Measurements from ENCODE around the gene TLE6.

Gene TLE6

DNA sequence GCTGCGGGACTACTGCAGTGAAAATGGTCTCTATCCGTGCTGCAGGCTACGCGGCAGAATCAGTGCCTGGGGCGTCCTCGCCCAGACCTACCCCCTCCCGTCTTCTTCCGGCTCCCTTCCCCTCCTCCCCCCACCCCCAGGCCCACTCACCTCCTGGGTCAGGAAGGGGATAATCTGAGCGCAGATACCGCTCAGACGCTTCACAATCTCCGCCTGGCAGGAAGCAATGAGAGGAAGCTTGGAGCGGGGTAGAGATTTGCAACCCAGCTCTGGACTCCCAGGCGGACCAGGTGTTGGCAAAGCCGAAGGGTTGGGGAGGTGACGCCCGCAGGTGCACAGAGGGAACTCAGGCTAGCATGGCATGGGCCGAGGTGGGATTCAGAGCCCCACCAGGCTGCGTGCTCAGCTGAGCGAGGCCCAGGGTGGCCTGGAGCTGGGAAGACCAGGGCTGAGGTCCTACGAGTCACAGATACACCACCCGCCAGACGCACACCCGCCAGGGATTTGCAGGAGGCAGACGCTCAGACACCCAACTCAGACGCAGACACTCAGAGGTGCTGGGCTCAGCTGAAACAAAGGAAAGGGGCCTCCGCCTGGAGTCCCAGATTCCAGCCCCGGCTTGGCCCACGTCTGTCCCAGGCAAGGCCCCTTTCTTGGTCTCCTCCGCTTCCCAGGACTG lies 47.6 kb downstream of the TLE6 start:
- no peak for DNase-seq (ENCODE audit: low read depth)
- no peak for TF ChIP-seq CTCF (IDR thresholded peaks at IDR 0.05; ENCODE audit: low read depth, low read length, missing control alignments)
- H3K4me3 ChIP-seq (ENCODE audit: low read depth, low read length) = no peak overlapping the region
- in situ Hi-C loops (cut with HindIII; ENCODE audit: low sequenced_read_pairs) = no loop called here

- no peak overlapping the region for H3K4me3 ChIP-seq (ENCODE audit: low read depth, low read length)
- no peak for DNase-seq (ENCODE audit: low read depth)
- in situ Hi-C loops (cut with HindIII; ENCODE audit: low sequenced_read_pairs) = no loop called here
- no peak for TF ChIP-seq CTCF (IDR thresholded peaks at IDR 0.05; ENCODE audit: low read depth, low read length, missing control alignments)
Observed at GRCh38 chr19:3025549-3025886, 48.2 kb downstream of the TLE6 start.

- no peak for TF ChIP-seq CTCF (IDR thresholded peaks at IDR 0.05; ENCODE audit: low read depth, low read length, missing control alignments)
- DNase-seq (ENCODE audit: low read depth) = no peak
- H3K4me3 ChIP-seq (ENCODE audit: low read depth, low read length) = no peak overlapping the region
- in situ Hi-C loops (cut with HindIII; ENCODE audit: low sequenced_read_pairs) = no loop called here
Observed at GRCh38 chr19:3026768-3027167, 49.4 kb downstream of the TLE6 start.

- DNase-seq (ENCODE audit: low read depth) = no peak
- in situ Hi-C loops (cut with HindIII; ENCODE audit: low sequenced_read_pairs) = no loop called here
- no peak overlapping the region for H3K4me3 ChIP-seq (ENCODE audit: low read depth, low read length)
- no peak for TF ChIP-seq CTCF (IDR thresholded peaks at IDR 0.05; ENCODE audit: low read depth, low read length, missing control alignments)
Observed at GRCh38 chr19:3027292-3027691, 49.9 kb downstream of the TLE6 start.

DNA sequence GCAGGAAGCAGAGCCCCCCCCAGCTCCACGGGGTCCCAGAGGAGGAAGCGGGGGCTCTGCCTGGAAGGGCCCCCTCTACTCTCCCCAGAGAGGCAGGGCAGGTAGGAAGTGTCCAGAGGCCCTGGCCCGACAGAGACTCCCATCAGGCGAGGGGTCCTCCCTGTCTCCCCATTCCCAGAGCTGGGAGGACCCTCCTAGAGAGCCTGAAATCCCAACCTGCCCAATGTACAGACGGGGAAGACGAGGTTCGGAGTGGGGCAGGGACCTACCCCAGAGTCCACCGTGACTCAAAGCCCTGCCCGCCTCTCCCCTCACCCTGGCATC lies 50.6 kb downstream of the TLE6 start:
- TF ChIP-seq CTCF (IDR thresholded peaks at IDR 0.05; ENCODE audit: low read depth, low read length, missing control alignments) = no peak
- in situ Hi-C loops (cut with HindIII; ENCODE audit: low sequenced_read_pairs) = no loop called here
- DNase-seq (ENCODE audit: low read depth) = no peak
- H3K4me3 ChIP-seq (ENCODE audit: low read depth, low read length) = no peak overlapping the region

DNA sequence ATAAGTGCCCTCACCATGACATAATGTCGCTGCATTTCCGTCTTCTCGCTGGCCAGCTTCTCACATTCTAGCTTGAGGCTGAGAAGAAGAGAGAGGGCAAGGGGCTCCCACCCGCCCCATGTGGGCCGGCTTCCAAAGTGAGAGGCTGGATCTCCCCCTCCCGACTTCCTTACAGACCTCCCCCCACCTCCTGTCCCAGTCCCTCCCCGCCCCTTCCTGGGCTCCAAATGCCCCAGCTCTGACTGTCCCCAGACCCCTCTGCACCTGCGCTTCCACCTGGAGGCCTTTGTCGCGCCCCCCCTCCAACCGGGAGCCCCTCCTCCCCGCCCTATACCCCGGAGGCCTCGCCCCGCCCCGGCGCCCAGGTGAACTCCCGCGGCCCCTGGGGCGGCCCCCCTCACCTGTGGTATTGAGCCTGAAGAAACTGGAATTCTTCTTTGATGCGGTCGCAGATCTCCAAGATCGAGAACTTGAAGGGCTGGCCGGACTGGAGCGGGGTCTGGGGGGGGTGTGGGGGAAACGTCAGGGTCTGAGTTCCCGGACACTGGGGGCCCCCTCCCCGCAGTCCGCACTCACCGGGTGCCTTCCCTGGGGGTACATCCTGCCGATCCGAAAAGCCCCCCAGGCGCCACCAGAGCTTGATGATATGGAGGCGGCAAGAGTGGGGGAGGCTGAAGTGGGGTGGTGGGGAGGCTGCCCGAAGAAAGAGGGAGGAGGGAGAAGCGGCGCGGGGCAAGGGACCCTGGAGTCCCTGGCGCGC lies 51.1 kb downstream of the TLE6 start:
- H3K4me3 ChIP-seq (ENCODE audit: low read depth, low read length) = peak overlapping the region; percentile 44
- TF ChIP-seq CTCF (IDR thresholded peaks at IDR 0.05; ENCODE audit: low read depth, low read length, missing control alignments) = no peak
- DNase-seq (ENCODE audit: low read depth) = no peak
- in situ Hi-C loops (cut with HindIII; ENCODE audit: low sequenced_read_pairs) = no loop called here
